SU-DHL-6 (cell line): Measurements from ENCODE around the gene ZNF256.

Source experiments
- EZH2phosphoT487 ChIP-seq: fragments of 200-600 bp; sonication (generic), shearing (Covaris generic); conservative IDR thresholded peaks from 2 replicates; pipeline ENCODE4 v1.6.1; 2018; ENCODE audit warnings: mild to moderate bottlenecking, antibody characterized with exemption, low read length, moderate library complexity, mixed read lengths
- TF ChIP-seq, protein P1 (sequence below): fragments of 200-600 bp; sonication (generic); IDR thresholded peaks from one replicate; pipeline ENCODE4 v1.5.1; 2017; ENCODE audit warnings: antibody characterized with exemption, mild to moderate bottlenecking, low read length, moderate library complexity; ENCODE audit not compliant: insufficient read depth, poor library complexity, severe bottlenecking

DNA sequence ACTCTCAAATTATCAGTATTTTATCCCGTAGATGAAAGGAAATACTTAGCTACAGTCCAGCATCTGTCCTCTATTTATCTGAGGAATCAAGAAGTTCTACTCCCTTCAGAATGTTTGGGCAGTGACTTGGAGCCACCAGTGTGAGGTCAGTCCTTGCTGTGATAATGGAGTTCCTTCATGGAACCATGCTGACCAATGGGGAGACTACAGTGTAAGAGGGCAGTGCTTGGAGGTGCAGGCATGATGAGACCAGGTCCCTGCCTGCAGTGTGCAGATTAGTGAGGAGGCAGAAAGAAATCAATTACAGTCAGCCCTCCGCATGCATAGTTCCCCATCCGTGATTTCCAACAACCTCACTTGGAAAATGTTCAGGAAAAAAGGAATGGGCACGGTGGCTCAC is 26.9 kb upstream of the ZNF256 start, which contains the start of gene C19orf18:
- TF ChIP-seq, protein P1, sequence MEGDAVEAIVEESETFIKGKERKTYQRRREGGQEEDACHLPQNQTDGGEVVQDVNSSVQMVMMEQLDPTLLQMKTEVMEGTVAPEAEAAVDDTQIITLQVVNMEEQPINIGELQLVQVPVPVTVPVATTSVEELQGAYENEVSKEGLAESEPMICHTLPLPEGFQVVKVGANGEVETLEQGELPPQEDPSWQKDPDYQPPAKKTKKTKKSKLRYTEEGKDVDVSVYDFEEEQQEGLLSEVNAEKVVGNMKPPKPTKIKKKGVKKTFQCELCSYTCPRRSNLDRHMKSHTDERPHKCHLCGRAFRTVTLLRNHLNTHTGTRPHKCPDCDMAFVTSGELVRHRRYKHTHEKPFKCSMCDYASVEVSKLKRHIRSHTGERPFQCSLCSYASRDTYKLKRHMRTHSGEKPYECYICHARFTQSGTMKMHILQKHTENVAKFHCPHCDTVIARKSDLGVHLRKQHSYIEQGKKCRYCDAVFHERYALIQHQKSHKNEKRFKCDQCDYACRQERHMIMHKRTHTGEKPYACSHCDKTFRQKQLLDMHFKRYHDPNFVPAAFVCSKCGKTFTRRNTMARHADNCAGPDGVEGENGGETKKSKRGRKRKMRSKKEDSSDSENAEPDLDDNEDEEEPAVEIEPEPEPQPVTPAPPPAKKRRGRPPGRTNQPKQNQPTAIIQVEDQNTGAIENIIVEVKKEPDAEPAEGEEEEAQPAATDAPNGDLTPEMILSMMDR: no peak
- no peak for TF ChIP-seq EZH2phosphoT487
